HG03520 (cell line): ENCODE data around the gene EFHC1.
A peak's percentile ranks its signal among the peaks of the same experiment; 100 is the strongest.
"Not testable (repeated sequence)": the region's sequence is repeated elsewhere in the genome, so short reads cannot be mapped to it uniquely, and the experiment has no call there.

Source experiments
- ATAC-seq: cut with Tn5 transposase; IDR thresholded peaks from one replicate; pipeline ENCODE4 v1.9.1; 2021; ENCODE audit warnings: mild to moderate bottlenecking, moderate library complexity; ENCODE audit not compliant: unreplicated experiment

EFHC1 gene

DNA sequence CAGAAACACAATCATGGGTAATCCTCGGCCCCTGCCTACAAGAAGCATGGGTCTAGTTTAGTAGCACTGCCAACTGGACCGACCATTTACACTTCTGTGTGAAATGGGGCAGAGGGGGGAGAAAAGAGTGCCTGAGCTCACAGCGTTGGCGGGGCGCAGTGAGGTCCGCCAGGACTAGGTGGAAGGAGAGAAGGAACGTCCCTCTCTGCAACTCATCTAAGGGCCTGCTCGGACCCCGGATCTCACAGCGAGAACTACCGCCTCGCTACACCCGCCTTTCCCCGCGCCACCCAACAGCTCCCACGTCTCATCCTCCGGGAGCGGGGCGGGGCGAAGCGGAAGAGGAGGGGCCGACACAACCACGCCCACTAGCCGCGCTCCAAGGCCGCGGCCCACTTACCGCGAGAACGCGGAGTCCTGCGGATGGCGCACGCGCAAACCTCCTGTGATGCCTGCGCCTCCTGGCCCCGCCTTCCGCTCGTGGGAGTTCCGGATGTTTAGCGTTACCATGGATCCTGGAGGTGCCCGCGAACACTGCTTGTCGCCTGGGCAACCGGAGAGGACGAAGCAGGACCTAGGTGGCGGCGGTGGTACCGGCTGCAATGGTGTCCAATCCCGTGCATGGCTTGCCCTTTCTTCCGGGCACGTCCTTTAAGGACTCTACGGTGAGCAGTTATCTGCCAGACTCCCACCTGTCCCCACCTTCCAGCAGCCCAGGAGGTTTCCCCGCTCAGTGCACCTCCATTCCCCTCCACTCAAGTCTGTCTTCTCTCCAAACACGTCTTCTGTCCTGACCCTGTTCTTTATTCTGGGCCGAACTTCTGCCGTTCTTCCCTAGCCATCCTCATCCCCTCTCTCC is at the start of gene EFHC1:
EFHC1 (plus strand) TSS at position 534 of the 859 bp plus-strand sequence; CDS start at position 603, 69 bp downstream.
- peak; percentile 95 for ATAC-seq

DNA sequence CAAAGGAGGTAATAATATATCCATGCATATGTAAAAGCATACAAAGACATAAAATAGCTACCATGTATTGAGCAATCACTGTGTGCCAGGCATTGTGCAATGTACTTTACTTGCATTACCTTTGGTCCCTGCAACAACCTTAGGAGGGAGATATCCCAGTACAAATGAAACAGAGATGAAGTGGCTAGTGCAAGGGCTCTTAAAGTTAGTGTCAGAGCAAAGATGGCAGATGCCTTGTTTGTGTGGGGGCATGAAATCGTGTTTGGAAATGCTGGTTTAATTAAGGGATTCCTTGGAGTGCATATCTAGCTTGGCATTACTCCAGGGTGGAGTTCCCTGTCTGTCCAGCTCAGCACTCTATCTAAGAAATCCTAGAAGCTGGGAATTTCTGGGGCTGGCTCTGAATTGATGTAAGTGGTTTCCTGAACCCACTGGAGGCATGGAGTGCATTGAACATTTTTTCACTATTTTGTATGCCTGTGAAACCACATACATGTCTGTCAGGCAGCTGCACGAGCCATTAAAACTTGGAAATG is 48.4 kb upstream of the EFHC1 start:
- no peak for ATAC-seq

- ATAC-seq, result no peak
Measured at GRCh38 chr6:52373151-52373690, 46.9 kb upstream of the EFHC1 start.

- no peak for ATAC-seq
Measured at GRCh38 chr6:52374247-52374646, 45.9 kb upstream of the EFHC1 start.

DNA sequence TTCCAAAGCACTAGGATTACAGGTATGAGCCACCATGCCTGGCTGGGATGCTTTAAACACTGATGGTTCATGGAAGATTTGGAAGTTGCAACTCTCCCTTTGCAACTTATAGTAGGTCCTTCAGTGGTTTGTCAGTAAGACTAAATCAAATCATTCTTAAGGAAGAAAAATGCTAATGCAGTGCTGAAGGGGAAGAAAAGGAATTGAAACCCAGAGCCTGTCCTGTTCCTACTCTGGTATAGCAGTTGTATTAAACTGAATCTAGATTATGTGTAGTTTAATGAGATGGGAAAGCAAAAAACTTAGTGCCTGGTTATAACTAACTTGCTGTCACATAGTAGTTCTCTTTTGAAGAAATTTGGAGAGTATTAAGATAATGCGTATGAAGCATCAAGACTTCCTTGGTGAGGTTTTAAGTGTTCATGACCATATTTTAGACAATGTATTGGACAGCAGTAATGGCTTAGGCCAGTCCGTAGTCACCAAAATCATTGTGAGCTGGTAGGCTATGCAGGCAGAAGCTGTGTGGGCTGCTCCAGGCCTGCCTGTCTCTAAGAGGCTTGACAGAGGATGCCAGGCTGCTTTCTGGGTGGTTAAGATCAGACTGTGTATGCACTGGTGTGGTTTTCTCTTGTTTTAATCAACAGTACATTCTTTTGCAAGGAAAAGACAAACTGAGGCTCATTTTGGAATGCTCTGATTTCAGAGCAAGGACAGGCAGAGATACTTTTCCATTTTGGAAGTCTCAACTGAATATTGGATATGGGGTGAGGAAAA is 44.2 kb upstream of the EFHC1 start:
- no peak for ATAC-seq

DNA sequence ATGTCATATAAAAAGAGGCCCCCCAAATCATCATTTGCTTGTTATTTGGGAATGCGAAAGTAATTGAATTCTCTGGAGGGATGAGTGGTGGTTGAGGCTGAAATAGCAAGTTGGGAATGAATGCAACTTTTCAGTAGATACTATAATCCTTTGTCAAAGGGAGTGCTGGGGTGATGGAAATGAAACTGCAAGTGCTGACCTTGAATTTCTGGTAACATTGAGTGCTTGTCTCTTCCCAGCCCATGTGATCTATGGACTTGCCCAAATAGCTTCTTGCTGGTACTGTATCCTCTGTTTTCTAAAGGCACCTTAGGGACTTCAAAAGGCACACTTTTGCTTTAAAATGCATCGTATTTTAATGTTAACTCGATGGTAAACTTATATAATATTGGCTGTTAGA is 43.4 kb upstream of the EFHC1 start:
- no peak for ATAC-seq

GRCh38 chr6:52377538-52378221 is 42.5 kb upstream of the EFHC1 start:
- ATAC-seq, result no peak

DNA sequence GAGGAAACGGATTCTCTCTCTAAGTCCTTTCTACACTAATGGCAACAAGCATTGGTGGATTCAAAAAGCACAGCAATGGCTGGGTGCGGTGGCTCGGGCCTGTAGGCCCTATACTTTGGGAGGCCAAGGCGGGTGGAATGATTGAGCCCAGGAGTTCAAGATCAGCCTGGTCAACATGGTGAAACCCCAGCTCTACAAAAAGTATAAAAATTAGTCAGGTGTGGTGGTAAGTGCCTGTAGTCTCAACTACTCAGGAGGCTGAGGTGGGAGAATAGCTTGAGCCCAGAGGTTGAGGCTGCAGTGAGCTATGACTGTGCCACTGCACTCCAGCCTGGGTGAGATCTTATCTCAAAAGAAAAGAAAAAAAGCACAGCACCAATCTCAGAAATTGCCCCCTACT is 38.9 kb upstream of the EFHC1 start:
- no peak for ATAC-seq

DNA sequence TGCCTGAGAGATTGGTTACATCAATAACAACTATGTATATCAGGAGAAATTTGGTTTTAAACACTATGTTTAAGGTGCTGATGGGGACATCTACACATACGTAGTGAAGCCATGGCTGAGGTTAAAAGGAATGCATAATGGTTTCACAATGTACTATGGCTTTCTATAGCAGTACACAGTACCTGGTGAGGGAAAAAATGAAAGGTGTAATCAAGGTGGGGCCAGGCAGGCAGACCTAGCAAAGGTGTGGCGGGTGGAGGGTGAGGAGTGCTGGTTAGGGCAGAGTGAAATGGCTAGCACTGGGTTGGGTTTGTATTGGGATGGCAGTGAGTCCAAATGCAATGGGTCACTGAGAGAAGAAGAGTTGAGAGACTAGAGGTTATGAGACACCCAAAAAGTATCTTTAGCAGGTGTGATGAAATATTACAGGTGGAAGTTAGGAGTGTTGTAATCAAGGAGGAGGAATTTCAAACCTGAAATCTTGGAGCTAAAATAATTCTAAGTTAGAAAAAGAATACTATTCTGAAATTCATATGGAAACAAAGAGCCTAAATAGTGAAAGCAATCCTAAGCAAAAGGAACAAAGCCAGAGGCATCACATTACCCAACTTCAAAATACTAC is 35.9 kb upstream of the EFHC1 start:
- no peak for ATAC-seq

DNA sequence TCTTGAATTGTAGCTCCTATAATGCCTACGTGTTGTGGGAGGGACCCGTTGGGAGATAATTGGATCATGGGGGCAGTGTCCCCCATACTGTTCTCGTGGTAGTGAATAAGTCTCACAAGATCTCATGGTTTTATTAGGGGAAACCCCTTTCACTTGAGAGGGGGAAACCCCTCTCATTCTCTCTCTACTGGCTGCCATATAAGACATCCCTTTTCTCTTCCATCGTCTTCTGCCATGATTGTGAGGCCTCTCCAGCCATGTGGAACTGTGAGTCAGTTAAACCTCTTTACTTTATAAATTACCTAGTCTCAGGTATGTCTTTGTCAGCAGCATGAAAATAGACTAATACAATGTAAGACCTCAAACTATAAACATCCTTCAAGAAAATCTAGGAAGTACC is 35.1 kb upstream of the EFHC1 start:
- ATAC-seq, result no peak

DNA sequence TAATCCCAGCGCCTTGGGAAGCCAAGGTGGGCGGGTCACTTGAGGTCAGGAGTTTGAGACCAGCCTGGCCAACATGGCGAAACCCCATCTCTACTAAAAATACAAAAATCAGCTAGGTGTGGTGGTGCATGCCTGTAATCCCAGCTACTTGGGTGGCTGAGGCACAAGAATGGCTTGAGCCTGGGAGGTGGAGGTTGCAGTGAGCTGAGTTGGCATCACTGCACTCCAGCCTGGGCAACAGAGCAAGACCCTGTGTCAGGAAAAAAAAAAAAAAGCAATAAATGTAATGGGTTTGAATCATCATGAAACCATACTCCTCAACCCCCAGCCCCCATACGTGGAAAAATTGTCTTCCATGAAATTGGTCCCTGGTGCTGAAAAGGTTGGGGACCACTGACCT is 32.0 kb upstream of the EFHC1 start:
- ATAC-seq, result not testable (repeated sequence)

- ATAC-seq, result no peak
Measured at GRCh38 chr6:52388790-52389189, 31.4 kb upstream of the EFHC1 start.

- ATAC-seq, result no peak
Measured at GRCh38 chr6:52389264-52389625, 30.9 kb upstream of the EFHC1 start.

- ATAC-seq, result peak; percentile 53
Measured at GRCh38 chr6:52389626-52390360, 30.3 kb upstream of the EFHC1 start.

DNA sequence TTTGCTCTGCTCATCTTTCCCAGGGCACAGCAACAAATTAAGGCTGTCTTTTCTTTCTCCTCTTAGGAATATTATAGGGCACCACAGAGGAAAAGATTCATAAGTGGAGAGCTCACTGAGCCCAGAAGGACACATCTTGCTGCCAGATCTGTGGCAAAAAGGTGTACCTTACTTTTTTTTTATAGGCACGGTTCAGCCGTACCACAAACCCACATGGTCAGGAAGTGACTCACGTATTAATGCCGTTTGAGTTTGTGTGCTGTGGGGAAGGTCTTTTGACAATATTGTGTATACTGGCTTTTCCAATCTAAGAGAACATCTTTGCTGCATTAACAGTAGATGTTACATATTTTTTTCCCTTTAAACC is 29.8 kb upstream of the EFHC1 start:
- ATAC-seq, result peak; percentile 46

DNA sequence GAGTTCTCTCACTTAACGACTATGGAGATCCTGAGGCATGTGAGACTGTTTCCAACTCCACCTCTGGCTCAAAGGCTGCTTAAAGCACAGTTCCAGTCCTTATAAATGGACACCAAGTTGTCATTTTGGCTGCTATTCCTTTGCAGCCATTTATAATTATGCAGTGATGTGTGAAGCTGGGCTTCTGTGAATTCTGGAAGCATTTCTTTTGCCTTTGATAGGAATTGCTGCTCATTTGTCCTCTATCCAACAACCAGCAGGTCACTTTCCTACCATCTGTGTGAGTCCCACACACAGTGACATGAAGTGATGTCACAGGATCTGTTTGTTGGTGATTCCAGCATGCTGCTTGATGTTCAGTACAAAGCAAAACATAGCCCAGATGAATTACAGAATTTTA is 28.5 kb upstream of the EFHC1 start:
- ATAC-seq, result no peak

GRCh38 chr6:52392944-52393343 is 27.2 kb upstream of the EFHC1 start:
- no peak for ATAC-seq

DNA sequence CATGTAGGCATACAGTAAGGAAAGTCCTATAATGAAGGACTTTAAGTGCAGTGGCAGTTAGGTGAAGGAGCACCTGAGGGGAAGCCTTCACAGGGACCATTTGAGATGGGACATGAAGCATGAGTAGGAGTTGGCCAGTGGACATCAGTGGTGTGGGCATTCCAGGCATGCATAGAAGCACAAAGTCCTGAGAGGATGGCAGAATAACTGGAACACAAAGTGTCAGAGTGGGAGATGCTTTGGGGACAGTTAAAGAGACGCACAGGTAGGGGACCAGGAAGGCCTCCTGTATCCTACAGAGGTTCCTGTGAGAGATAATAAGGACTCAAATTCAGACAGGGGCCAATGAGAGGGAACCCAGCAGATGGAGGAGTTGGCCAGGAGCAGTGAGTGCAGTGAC is 26.4 kb upstream of the EFHC1 start:
- no peak for ATAC-seq

GRCh38 chr6:52394251-52394666 is 25.9 kb upstream of the EFHC1 start:
- peak; percentile 50 for ATAC-seq

- ATAC-seq, result no peak
Measured at GRCh38 chr6:52395969-52396368, 24.2 kb upstream of the EFHC1 start.
